GM19023 (cell line): ENCODE data around the gene EXOG.

Experiments used
- ATAC-seq: cut with Tn5 transposase; IDR thresholded peaks from one replicate; pipeline ENCODE4 v1.9.1; 2021; ENCODE audit warnings: mild to moderate bottlenecking, moderate library complexity; ENCODE audit not compliant: unreplicated experiment

EXOG gene

GRCh38 chr3:38507120-38507519, 11.0 kb downstream of the EXOG start:
- ATAC-seq: peak; percentile 92

GRCh38 chr3:38509732-38510131, 13.6 kb downstream of the EXOG start:
- ATAC-seq: no peak

GRCh38 chr3:38510631-38511030, 14.5 kb downstream of the EXOG start:
- ATAC-seq: no peak

- no peak for ATAC-seq
These were observed 15.4 kb downstream of the EXOG start for GRCh38 chr3:38511546-38511945.

- no peak for ATAC-seq
These were observed 19.2 kb downstream of the EXOG start for GRCh38 chr3:38515367-38515766.

DNA sequence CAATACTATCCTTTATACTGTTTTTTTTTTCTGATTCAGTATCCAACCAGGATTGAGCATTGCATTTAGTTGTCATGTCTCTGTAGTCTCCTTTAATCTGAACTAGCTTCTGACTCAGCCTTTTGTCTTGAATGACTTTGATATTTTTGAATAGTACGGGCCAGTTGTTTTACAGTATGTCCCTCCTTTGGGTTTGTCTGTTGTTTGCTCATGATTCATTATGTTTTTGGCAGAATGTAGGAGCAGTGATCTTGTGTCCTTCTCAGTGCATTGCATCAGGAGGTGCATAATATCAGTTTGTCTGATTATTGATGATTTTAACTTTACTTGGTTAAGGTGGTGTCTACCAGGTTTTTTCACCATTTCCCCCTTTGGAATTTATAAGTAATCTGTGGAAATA, 20.5 kb downstream of the EXOG start:
- no peak for ATAC-seq

DNA sequence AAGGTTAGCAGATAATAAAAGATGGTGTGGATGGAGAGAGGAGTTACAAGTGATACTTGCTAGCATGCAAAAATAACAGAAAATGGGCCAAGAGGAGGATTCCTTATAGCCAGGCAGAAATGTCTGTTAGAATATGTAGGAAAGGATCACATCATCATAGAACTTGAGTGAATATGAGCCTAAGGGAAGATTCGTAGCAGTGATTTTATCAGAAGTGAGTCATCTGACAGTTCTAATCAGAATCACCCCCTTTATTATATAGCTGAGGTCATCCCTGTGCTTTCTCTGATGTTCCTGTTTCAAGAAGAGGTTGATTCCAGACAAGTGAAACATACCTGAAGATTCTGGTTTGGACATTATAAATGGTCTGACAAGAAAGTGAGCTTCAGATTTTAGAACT, 22.9 kb downstream of the EXOG start:
- ATAC-seq: no peak

- no peak for ATAC-seq
These were observed 23.5 kb downstream of the EXOG start for GRCh38 chr3:38519651-38520050.

DNA sequence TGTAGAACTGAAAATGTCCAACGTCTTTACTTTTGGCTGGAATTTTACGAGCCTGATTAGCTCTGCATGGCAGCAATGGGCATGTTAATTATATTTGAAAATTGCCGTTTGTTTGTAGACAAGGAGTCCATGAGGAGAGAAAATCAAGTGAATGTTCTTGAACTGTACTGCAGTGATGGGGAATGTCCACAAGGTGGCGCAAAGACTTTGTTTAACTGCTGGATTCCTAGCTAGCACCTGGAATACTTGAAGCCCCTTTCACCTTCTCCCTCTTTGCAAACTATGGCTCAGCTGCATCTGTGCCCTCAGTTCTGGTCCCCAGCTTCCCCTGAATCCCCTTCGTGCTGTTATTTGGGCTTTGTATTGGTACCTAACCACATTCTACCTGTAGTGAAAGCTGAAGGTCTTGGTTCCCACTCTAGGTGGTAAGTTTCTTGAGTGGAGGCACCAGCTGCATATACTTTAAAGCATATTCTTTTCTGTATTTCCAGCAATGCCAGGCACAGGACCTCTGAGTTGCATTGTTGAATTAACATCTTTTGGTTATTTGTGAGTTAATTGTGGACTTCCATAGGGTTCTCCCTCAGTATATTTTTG, 25.3 kb downstream of the EXOG start:
- no peak for ATAC-seq

DNA sequence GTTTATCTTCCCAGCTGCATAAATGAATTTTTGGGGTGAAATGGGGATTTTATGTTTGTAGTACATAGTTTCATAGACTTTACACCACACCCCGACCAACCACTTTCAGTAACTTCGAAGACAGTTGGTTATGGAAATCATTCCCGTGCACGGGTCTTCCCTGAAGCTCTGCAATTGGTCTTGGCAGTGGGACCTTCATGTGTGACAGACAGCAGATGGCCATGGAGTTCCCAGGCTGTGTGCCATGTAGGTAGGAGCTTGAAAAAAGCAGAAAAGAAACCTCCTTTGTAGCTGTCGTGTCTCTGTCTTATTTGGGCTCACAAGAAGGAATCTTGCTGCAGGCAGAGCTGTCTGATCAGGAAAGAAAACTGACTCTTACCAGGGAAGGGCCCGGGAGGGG, 25.9 kb downstream of the EXOG start:
- no peak for ATAC-seq

DNA sequence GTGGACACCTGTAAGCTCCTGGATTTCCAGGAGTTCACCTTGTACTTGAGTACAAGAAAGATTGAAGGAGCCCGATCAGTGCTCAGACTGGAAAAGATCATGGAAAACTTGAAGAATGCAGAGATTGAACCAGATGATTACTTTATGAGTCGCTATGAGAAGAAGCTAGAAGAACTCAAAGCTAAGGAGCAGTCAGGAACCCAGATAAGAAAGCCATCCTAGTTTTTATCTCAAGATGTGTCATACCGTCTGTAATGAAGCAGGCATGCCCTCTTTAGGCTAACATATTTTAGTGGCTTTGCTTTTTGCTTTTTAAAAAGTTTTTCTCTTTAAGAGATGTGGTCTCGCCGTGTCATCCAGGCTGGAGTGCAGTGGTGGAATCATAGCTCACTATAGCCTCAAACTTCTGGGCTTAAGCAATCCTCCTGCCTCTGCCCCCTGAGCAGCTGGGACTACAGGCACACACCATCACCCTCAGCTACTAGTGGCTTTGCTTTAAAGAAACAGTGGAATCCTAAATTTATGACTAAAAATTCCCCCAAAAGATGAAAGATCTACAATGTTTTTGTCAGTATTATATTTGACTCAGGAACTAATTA, 28.1 kb downstream of the EXOG start:
- ATAC-seq: no peak

- no peak for ATAC-seq
These were observed 30.7 kb downstream of the EXOG start for GRCh38 chr3:38526792-38527191.

DNA sequence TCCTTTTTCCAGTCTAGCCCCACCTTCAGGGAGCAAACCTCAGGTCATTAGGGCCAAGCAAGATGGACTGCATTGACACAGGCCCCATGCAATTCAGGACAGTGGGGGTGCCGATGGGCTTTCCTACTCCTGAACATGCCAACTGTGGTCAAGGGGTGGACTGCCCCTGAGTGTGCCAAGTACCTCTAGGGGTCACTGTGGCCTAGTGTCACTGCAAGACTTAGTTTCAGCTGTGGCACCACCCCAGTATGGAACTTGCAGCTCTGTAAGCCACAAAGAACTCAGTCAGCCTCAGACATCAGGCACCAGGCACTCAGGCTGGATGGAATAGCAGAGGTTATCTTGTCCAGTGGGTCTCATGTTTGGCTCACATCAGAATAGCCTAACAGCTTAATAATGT, 32.3 kb downstream of the EXOG start:
- ATAC-seq: no peak

DNA sequence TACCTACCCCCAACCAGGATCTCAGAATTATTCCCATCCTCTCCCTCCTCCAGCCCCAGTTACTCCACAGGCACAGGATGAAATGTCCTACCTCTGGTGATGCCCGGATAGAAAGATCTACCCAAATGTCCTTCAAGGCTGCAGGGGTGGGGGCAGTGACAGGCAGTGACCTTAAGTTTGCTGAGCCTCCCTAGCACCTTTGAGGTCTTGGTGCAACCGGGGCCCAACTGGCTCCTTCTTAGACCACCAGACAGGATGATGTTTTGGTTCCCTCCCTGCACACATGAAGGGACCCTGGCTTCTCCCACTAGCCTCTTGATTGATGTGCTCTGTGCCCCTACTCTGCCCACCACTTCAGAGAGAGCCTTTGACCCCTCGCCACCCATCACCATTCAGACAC, 36.4 kb downstream of the EXOG start:
- no peak for ATAC-seq

GRCh38 chr3:38533285-38533976, 37.3 kb downstream of the EXOG start:
- no peak for ATAC-seq

DNA sequence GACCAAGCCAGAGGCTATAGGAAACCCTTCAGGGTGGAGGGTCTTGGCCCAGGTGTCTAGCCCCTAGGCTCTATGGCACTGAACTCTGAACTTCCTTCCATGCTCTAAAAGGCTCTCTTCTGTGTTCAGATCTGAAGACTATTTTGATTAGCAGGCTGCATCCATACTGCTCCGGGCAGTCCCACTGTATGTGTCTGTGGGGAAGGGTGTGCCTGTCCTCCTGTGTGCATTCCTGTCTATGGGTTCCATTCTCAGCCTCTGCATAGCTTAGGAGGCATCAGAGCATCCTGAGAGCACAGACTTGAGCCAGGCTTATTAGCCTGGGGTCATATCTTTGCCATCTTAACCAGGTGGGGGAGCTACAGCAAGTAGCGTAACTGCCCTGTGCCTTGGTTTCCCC, 38.0 kb downstream of the EXOG start:
- no peak for ATAC-seq

- ATAC-seq: no peak
These were observed 38.5 kb downstream of the EXOG start for GRCh38 chr3:38534604-38535003.

- ATAC-seq: no peak
These were observed 40.5 kb downstream of the EXOG start for GRCh38 chr3:38536671-38537070.

GRCh38 chr3:38538773-38539353, 42.7 kb downstream of the EXOG start:
- ATAC-seq: no peak

GRCh38 chr3:38541806-38542205, 45.7 kb downstream of the EXOG start:
- no peak for ATAC-seq

GRCh38 chr3:38542401-38543298, 46.5 kb downstream of the EXOG start:
- ATAC-seq: no peak
